DOHH2 (cell line): ENCODE results near the gene BROX.

Experiments
- CTCF ChIP-seq: fragments of 200-600 bp; sonication (generic); IDR thresholded peaks from one replicate; pipeline ENCODE4 v1.5.1; 2014; ENCODE audit warnings: antibody characterized with exemption, mild to moderate bottlenecking, low read depth, low read length; ENCODE audit not compliant: poor library complexity, severe bottlenecking
- EZH2phosphoT487 ChIP-seq: fragments of 200-600 bp; sonication (generic); IDR thresholded peaks from 2 replicates; pipeline ENCODE4 v1.6.1; 2017; ENCODE audit warnings: borderline replicate concordance, mild to moderate bottlenecking, antibody characterized with exemption, low read length, moderate library complexity, mixed read lengths

DNA sequence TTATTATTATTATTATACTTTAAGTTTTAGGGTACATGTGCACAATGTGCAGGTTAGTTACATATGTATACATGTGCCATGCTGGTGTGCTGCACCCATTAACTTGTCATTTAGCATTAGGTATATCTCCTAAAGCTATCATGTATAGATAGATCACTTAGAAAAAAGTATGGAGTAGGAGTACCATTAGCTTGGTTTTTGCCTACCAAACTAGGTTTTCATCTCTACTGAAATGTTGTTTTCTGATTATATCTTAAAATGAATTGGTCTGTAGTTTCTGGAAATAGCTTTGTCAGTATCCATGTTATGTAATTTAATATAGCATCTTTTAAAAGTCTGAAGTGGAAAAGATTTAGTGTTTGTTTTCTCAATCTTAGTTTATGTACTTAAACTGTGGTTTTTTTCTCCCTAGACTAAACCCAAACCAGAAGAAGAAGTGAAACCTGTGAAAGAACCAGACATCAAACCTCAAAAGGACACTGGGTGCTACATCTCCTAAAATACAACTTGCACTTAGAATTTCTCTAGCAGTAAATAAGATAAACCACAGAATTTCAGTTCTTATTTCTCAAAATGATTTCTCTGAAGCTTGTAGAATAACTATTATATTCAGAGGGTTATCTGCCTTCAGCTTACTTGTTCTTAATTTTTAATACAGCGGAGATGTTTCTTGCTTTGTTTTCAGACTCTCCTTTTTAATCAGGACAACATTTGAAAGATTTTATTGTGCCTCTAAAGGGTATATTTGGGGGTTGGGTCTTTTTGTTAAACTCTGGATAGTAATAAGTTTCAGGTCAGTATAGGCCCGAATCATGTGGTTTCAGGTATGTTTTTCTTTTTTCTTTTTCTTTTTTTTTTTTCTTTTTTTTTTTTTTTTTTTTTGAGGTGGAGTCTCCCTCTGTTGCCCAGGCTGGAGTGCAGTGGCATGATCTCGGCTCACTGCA, 20.1 kb downstream of the BROX start:
- TF ChIP-seq CTCF (no peak), EZH2phosphoT487 (no peak)
